Left ventricle myocardium inferior (tissue), 1 donor: ENCODE data around the gene SLC17A2. TPM values are rescaled to one million over a fixed set of nuclear protein-coding genes. Genes with fewer than 3 reads are reported as not detected.

Experiments
- DNase-seq: peaks from one replicate; pipeline ENCODE4 v3.0.0-alpha.2; 2020
- H3K27ac ChIP-seq: fragments of 200-600 bp; replicated peaks from 2 replicates; pipeline ENCODE4 v1.8.0; 2021
- H3K27me3 ChIP-seq: fragments of 200-600 bp; 2 replicates; pipeline ENCODE4 v1.8.0; 2021; ENCODE audit warnings: low read depth
- H3K36me3 ChIP-seq: fragments of 200-600 bp; 2 replicates; pipeline ENCODE4 v1.8.0; 2021
- H3K4me1 ChIP-seq: fragments of 200-600 bp; 2 replicates; pipeline ENCODE4 v1.8.0; 2021
- H3K4me3 ChIP-seq: fragments of 200-600 bp; 2 replicates; pipeline ENCODE4 v1.8.0; 2021; ENCODE audit warnings: mild to moderate bottlenecking, moderate library complexity
- H3K9me3 ChIP-seq: fragments of 200-600 bp; replicated peaks from 2 replicates; pipeline ENCODE4 v1.8.0; 2021
- intact Hi-C: fragments of 100-400 bp; cut with micrococcal nuclease; formaldehyde crosslinking; loops from one replicate; pipeline ENCODE4 v1.11.0; 2022
- total RNA-seq: library from RNA; stranded (reverse); fragmentation: NEBNext Ultra II Directional; extraction: Animal tissue kit (Norgen Biotek cat#: 25700); gene quantifications from one replicate; pipeline ENCODE4 v1.2.1, GENCODE V29; 2021
- TF ChIP-seq, protein P1 (sequence below): fragments of 200-600 bp; IDR thresholded peaks from 2 replicates; pipeline ENCODE4 v1.8.0; 2021; ENCODE audit warnings: antibody characterized with exemption, mild to moderate bottlenecking, borderline replicate concordance
- donor health status: DM: no; HTN: yes; CAD: no; lungs with severe emphysema.

Gene SLC17A2
- total RNA-seq, 1 donor from 2014 or later, result not detected

GRCh38 chr6:25962149-25963127 is 31.9 kb upstream of the SLC17A2 start, which contains the start of gene TRIM38:
Gene TRIM38 (plus strand): TSS chr6:25962802. CDS start chr6:25966523, 3,721 bp downstream.
- intact Hi-C loops, result no loop called here
- Histone ChIP-seq H3K36me3 (peaks cover 28% of the 10 kb centered on the region), H3K27ac (peak within 1 kb of the TSS; percentile 94), H3K9me3 (peaks cover 20% of the 10 kb centered on the region), H3K4me1 (peaks cover 54% of the 10 kb centered on the region), H3K4me3 (peak within 1 kb of the TSS; percentile 75), H3K27me3 (no peaks in the 10 kb centered on the region)
- TF ChIP-seq, protein P1, sequence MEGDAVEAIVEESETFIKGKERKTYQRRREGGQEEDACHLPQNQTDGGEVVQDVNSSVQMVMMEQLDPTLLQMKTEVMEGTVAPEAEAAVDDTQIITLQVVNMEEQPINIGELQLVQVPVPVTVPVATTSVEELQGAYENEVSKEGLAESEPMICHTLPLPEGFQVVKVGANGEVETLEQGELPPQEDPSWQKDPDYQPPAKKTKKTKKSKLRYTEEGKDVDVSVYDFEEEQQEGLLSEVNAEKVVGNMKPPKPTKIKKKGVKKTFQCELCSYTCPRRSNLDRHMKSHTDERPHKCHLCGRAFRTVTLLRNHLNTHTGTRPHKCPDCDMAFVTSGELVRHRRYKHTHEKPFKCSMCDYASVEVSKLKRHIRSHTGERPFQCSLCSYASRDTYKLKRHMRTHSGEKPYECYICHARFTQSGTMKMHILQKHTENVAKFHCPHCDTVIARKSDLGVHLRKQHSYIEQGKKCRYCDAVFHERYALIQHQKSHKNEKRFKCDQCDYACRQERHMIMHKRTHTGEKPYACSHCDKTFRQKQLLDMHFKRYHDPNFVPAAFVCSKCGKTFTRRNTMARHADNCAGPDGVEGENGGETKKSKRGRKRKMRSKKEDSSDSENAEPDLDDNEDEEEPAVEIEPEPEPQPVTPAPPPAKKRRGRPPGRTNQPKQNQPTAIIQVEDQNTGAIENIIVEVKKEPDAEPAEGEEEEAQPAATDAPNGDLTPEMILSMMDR, result no peak
- peak; percentile 29 for DNase-seq

DNA sequence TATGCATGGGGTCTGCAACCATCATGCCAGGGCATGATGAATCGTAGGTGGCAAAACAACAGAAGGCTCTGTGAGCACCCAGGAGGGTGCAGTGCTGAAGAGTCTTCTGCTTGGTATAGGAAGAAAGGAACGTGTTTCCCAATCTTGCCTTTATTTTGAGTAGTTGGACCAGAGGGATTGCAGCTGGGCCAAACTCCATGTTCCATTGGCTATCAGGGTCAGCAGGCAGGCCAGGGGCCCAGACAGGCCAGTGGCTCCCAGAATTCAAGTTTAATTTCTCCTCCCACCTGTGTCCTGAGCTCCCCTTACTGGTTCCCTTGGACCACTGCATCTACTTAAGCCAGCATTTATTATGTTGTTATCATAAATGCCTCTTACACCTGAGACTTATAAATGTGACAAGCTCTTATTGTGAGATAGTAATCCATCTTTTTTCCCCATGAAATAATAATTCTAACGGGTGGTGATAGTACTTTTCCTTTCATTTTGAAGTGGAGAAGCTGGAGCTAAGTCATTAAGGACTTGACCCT is 31.2 kb upstream of the SLC17A2 start:
- Histone ChIP-seq H3K9me3 (peaks cover 20% of the 10 kb centered on the region), H3K27me3 (no peaks in the 10 kb centered on the region), H3K4me1 (peaks cover 46% of the 10 kb centered on the region), H3K27ac (peak overlapping the region; percentile 94), H3K4me3 (peak overlapping the region; percentile 75), H3K36me3 (peaks cover 22% of the 10 kb centered on the region)
- intact Hi-C loops, result no loop called here
- TF ChIP-seq, protein P1, result no peak
- DNase-seq, result no peak

DNA sequence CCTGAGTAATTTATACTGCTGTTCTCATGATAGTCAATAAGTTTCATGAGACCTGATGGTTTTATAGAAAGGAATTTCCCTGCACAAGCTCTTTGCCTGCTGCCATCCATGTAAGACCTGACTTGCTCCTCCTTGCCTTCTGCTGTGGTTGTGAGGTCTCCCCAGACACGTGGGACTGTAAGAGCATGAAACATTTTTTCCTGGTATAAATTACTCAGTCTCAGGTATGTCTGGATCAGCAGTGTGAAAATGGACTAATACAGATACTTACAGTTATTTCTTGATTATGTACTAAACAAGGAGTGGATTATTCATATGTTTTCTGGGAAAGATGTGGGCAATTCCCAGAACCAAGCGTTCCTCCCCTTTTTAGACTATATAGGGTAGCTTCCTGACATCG is 30.2 kb upstream of the SLC17A2 start:
- Histone ChIP-seq H3K4me3 (no peak overlapping the region), H3K27ac (no peak overlapping the region), H3K27me3 (no peaks in the 10 kb centered on the region), H3K9me3 (peaks cover 20% of the 10 kb centered on the region), H3K4me1 (peaks cover 36% of the 10 kb centered on the region), H3K36me3 (peaks cover 12% of the 10 kb centered on the region)
- no peak for DNase-seq
- intact Hi-C loops, result no loop called here
- TF ChIP-seq, protein P1, result no peak

DNA sequence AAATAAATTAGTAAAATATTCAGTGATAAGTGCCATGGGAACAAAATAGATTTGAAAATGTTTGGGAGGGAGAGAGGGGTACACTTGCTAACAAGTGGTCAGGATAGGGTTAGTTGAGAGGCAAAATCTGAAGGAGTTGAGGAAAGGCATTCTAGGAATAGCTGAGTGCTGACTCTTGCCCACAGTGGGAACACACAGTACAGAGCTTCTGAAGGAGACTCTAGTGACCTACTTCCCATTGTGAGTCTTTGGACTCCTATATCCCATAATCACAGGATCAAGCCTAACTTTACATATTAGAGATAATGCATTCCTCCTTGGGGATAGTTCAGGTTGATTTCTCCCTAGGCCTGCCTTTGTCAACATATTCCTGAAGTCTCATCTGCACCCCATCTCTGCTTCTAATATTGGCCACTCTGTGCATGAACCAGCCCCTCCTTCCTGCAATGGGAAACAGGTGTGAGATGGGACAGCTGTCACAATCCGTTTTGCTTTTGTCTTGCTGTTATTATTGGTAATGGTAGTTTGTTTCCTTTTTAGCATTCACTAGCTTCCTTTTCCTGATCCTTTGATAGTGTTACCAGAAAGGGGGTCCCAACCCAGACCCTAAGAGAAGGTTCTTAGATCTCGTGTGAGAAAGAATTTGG is 29.5 kb upstream of the SLC17A2 start:
- DNase-seq, result no peak
- intact Hi-C loops, result no loop called here
- TF ChIP-seq, protein P1, result no peak
- H3K36me3 ChIP-seq, result peaks cover 6% of the 10 kb centered on the region
- no peak overlapping the region for H3K4me3 ChIP-seq
- H3K27ac ChIP-seq, result no peak overlapping the region
- H3K9me3 ChIP-seq, result peaks cover 20% of the 10 kb centered on the region
- peaks cover 29% of the 10 kb centered on the region for H3K4me1 ChIP-seq
- no peaks in the 10 kb centered on the region for H3K27me3 ChIP-seq

GRCh38 chr6:25958700-25959162 is 28.2 kb upstream of the SLC17A2 start:
- Histone ChIP-seq H3K36me3 (no peaks in the 10 kb centered on the region), H3K4me3 (no peak overlapping the region), H3K27ac (no peak overlapping the region), H3K4me1 (peaks cover 16% of the 10 kb centered on the region), H3K9me3 (peaks cover 20% of the 10 kb centered on the region), H3K27me3 (no peaks in the 10 kb centered on the region)
- no peak for DNase-seq
- intact Hi-C loops, result no loop called here
- TF ChIP-seq, protein P1, result no peak
